Keratinocyte (primary cell): ENCODE measurements around the gene TNS4. TPM values are rescaled to one million over a fixed set of nuclear protein-coding genes. Genes with fewer than 3 reads are reported as not detected.

Experiments
- DNase-seq: peaks from one replicate; pipeline ENCODE4 v3.0.0-alpha.2; 2011; ENCODE audit warnings: low read depth, missing footprints, low spot score
- FAIRE-seq: peaks from 2 replicates; lab custom pipeline; 2011; peaks lifted over from hg19 to GRCh38; lab: Jason Lieb, UNC
- H2AFZ ChIP-seq: 2 replicates; pipeline ENCODE4 v1.6.0; 2012; ENCODE audit warnings: low read length, control low read depth, inconsistent platforms; ENCODE audit not compliant: control insufficient read depth
- H3K27ac ChIP-seq: 2 replicates; pipeline ENCODE4 v1.5.1; 2011; ENCODE audit warnings: low read length; ENCODE audit not compliant: control insufficient read depth, insufficient read depth
- H3K27me3 ChIP-seq: 3 replicates; pipeline ENCODE4 v1.6.0; 2011; ENCODE audit warnings: low read length; ENCODE audit not compliant: control insufficient read depth, insufficient read depth; ENCODE audit errors: extremely low read depth
- H3K36me3 ChIP-seq, 2 experiments: 2 replicates in 1 of 2; 3 replicates in 1 of 2; pipeline ENCODE4 v1.5.1; 2011; ENCODE audit warnings: low read length in 2 of 2, mild to moderate bottlenecking in 1 of 2; ENCODE audit not compliant: control insufficient read depth in 2 of 2, insufficient read depth in 2 of 2; ENCODE audit errors: extremely low read depth in 1 of 2
- H3K4me1 ChIP-seq: 3 replicates; pipeline ENCODE4 v1.5.1; 2011; ENCODE audit warnings: low read length; ENCODE audit not compliant: control insufficient read depth, insufficient read depth; ENCODE audit errors: extremely low read depth
- H3K4me2 ChIP-seq: 3 replicates; pipeline ENCODE4 v1.6.0; 2011; ENCODE audit warnings: low read depth, low read length; ENCODE audit not compliant: control insufficient read depth, insufficient read depth; ENCODE audit errors: extremely low read depth
- H3K4me3 ChIP-seq, 3 experiments: fragments of 200-600 bp in 1 of 3; sonication (generic) in 1 of 3; 2 replicates in 2 of 3; 3 replicates in 1 of 3; pipeline ENCODE4 v1.5.1; 2011 to 2016; ENCODE audit warnings: low read length in 3 of 3, mild to moderate bottlenecking in 3 of 3, control low read depth in 2 of 3, inconsistent platforms in 1 of 3, low read depth in 1 of 3, mixed read lengths in 1 of 3, mixed run types in 1 of 3, moderate library complexity in 1 of 3; ENCODE audit not compliant: control insufficient read depth in 2 of 3, insufficient read depth in 2 of 3; ENCODE audit errors: extremely low read depth in 1 of 3
- H3K79me2 ChIP-seq: 2 replicates; pipeline ENCODE4 v1.6.0; 2012; ENCODE audit warnings: low read length; ENCODE audit not compliant: control insufficient read depth, insufficient read depth
- H3K9ac ChIP-seq: 3 replicates; pipeline ENCODE4 v1.6.0; 2011; ENCODE audit warnings: low read length; ENCODE audit not compliant: control insufficient read depth, insufficient read depth; ENCODE audit errors: extremely low read depth
- H3K9me1 ChIP-seq: 3 replicates; pipeline ENCODE4 v1.6.0; 2011; ENCODE audit warnings: low read length; ENCODE audit not compliant: control insufficient read depth, insufficient read depth; ENCODE audit errors: extremely low read depth
- H3K9me3 ChIP-seq: 2 replicates; pipeline ENCODE4 v1.5.1; 2012; ENCODE audit warnings: low read depth, low read length; ENCODE audit not compliant: control insufficient read depth
- H4K20me1 ChIP-seq: 3 replicates; pipeline ENCODE4 v1.6.0; 2011; ENCODE audit warnings: low read length; ENCODE audit not compliant: control insufficient read depth, insufficient read depth; ENCODE audit errors: extremely low read depth
- EZH2 ChIP-seq: IDR thresholded peaks from one replicate; pipeline ENCODE4 v1.6.1; 2012; ENCODE audit warnings: inconsistent platforms, mild to moderate bottlenecking, low read length, moderate library complexity
- dilution Hi-C: fragments of 300-500 bp; cut with MboI; formaldehyde crosslinking; loops from one replicate; pipeline ENCODE4 v1.7.0; 2020; ENCODE audit warnings: low sequenced_read_pairs; ENCODE audit not compliant: extremely low pct_ligation_motif_present
- polyA plus RNA-seq, 5 experiments: library from polyadenylated mRNA; depleted of rRNA in 3 of 5; stranded (reverse) in 3 of 5; stranded (forward) in 1 of 5; unstranded in 1 of 5; fragments of >200 nt; gene quantifications; 1 replicate in 1 of 5; 2 replicates in 3 of 5; 3 replicates in 1 of 5; pipeline versions ENCODE4 v1.2.1 to v1.2.3, GENCODE V29; 2011 to 2012; ENCODE audit warnings: missing spikeins in 2 of 5, low read depth in 1 of 5, low replicate concordance in 1 of 5
- TF ChIP-seq, protein P1 (sequence below), 3 experiments: IDR thresholded peaks in 1 of 3; conservative IDR thresholded peaks in 1 of 3; optimal IDR thresholded peaks in 1 of 3; 2 replicates in 2 of 3; 3 replicates in 1 of 3; pipeline versions ENCODE3 to v1.5.1; 2011; ENCODE audit warnings: low read length in 3 of 3, mild to moderate bottlenecking in 3 of 3, moderate library complexity in 2 of 3, control low read depth in 1 of 3, inconsistent platforms in 1 of 3; ENCODE audit not compliant: insufficient read depth in 2 of 3; ENCODE audit errors: extremely low read depth in 1 of 3

The TNS4 gene
- polyA plus RNA-seq, 1 donor (not counting 4 experiments of a cell fraction or from before 2014, with no cell fraction given), result 160 TPM

DNA sequence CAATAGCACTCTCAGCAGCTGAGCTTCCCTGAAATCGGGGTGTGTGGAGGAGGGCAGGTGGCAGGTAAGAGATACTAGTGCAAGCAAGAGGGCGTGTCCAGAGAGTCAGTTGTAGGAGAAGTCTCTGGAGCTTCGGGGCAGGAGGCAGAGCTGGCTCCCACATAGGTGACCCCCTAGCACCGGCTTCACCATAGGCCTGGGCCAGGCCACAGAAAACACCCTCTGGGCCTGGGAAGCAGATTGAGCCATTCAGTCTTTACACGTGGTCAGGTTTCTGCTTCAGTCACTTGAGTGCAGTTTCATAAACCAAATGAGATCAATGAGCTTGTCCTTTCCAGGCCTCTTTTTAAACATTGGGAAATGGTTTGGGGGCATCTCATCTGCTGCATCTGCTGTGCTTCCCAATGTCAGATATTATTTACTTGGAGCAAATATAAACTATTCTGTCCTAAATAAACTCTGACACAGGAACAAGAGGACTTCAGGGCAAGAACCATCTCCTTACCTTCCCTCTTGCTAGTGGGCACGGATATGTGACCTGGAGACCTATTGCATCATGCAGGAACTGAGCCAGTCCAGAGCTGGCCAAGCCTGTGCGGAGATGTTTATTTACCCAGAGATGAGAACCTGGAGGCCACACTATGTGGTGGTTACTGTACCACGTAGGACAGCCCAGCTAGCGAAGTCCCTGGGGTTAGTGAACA is 47.7 kb upstream of the TNS4 start:
- H3K27me3 ChIP-seq, result peaks cover 8% of the 10 kb centered on the region
- H2AFZ ChIP-seq, result no peak overlapping the region
- dilution Hi-C loops, result no loop called here
- H3K9ac ChIP-seq, result no peak overlapping the region
- no peaks in the 10 kb centered on the region for H3K36me3 ChIP-seq
- FAIRE-seq (no peak), DNase-seq (no peak)
- H4K20me1 ChIP-seq, result no peaks in the 10 kb centered on the region
- peaks cover 7% of the 10 kb centered on the region for H3K9me1 ChIP-seq
- TF ChIP-seq, protein P1, sequence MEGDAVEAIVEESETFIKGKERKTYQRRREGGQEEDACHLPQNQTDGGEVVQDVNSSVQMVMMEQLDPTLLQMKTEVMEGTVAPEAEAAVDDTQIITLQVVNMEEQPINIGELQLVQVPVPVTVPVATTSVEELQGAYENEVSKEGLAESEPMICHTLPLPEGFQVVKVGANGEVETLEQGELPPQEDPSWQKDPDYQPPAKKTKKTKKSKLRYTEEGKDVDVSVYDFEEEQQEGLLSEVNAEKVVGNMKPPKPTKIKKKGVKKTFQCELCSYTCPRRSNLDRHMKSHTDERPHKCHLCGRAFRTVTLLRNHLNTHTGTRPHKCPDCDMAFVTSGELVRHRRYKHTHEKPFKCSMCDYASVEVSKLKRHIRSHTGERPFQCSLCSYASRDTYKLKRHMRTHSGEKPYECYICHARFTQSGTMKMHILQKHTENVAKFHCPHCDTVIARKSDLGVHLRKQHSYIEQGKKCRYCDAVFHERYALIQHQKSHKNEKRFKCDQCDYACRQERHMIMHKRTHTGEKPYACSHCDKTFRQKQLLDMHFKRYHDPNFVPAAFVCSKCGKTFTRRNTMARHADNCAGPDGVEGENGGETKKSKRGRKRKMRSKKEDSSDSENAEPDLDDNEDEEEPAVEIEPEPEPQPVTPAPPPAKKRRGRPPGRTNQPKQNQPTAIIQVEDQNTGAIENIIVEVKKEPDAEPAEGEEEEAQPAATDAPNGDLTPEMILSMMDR (optimal IDR thresholded peaks at IDR 0.05 in 1 of 3, IDR thresholded peaks at IDR 0.05 in 1 of 3, conservative IDR thresholded peaks at IDR 0.05 in 1 of 3; ENCODE audit: extremely low read depth in 1 of 3, insufficient read depth in 2 of 3, low read length in 3 of 3), result no peak
- no peak overlapping the region for H3K4me2 ChIP-seq
- H3K9me3 ChIP-seq, result no peaks in the 10 kb centered on the region
- peaks cover 25% of the 10 kb centered on the region for H3K4me1 ChIP-seq
- no peak overlapping the region for H3K27ac ChIP-seq
- no peak overlapping the region for H3K4me3 ChIP-seq
- H3K79me2 ChIP-seq, result no peaks in the 10 kb centered on the region

DNA sequence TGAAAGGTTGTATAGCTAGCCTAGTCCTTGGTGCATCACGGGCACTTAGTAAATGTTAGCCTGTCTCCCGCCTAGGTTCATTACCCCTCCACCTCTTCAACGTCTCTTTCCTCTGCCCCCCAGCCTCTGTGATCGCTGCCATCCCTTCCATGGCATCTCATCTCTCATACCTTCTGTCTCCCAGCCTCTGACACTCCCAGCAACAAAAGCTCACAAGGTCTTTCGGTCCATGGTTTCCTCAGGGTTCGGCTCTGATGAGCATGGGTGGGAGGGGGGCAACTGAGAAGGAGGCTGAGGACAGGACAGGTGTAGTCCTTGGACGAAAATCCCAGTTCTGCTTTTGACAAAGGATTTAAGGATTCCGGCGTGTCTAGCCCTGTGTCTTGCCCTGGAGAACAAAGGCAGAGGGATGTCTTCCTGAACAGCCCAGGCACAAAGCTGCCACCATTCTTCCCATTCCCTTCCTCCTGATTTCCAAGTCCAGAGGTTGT is 47.1 kb upstream of the TNS4 start:
- FAIRE-seq, result no peak
- H3K9me3 ChIP-seq, result no peaks in the 10 kb centered on the region
- peaks cover 7% of the 10 kb centered on the region for H3K9me1 ChIP-seq
- peaks cover 8% of the 10 kb centered on the region for H3K27me3 ChIP-seq
- H3K4me1 ChIP-seq, result peaks cover 26% of the 10 kb centered on the region
- no peak overlapping the region for H3K9ac ChIP-seq
- H3K4me2 ChIP-seq, result no peak overlapping the region
- H3K36me3 ChIP-seq, result no peaks in the 10 kb centered on the region
- TF ChIP-seq EZH2, result no peak
- TF ChIP-seq, protein P1 (optimal IDR thresholded peaks at IDR 0.05 in 1 of 3, IDR thresholded peaks at IDR 0.05 in 1 of 3, conservative IDR thresholded peaks at IDR 0.05 in 1 of 3; ENCODE audit: extremely low read depth in 1 of 3, insufficient read depth in 2 of 3, low read length in 3 of 3), result no peak
- dilution Hi-C loops, result no loop called here
- no peak overlapping the region for H2AFZ ChIP-seq
- H3K4me3 ChIP-seq, result no peak overlapping the region
- no peaks in the 10 kb centered on the region for H4K20me1 ChIP-seq
- DNase-seq, result no peak
- H3K27ac ChIP-seq, result no peak overlapping the region
- no peaks in the 10 kb centered on the region for H3K79me2 ChIP-seq
